HG02678 (cell line): Measurements from ENCODE around the gene TMEM63A.

ENCODE experiments used
- ATAC-seq: cut with Tn5 transposase; IDR thresholded peaks from one replicate; pipeline ENCODE4 v1.9.1; 2021; ENCODE audit warnings: mild to moderate bottlenecking, moderate library complexity; ENCODE audit not compliant: unreplicated experiment

Gene TMEM63A

DNA sequence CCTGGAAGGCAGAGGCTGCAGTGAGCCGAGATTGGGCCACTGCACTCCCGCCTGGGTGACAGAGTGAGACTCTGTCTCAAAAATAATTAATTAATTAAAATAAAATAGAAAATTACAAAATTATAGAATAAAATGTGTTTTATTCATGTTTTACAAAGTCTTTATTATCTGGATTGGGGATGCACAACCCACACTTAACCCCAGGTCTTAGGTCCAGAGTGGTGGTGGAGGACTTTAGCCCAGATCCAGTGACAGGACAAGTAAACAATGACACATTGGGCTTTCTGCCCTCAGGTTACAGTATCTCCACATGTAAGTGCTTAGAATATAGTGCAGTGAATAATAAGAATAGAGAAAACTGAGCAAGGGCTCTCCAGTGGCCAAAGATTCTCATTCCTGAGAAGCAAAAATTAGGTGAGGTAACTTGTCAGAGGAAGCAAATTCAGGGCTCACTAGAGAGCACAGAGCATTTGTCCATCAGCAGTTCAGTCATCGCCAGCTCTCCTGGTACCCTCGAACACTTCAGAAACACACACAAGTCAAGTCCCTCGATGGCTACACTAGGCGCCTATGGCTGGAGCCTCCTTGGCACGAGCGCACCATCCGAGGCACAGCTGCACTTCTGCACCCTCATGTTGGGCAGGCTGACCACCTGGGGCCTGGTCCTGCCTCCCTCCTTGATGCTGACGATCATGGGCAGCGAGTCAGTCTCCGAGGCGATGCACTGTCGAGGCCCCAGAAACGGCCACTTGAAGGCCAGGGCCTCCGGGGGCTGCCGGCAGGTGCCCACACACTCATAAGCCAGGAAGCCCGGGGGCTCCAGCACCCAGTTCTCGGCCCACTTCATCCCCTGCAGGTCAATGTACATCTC is 4.2 kb upstream of the TMEM63A start:
- no peak for ATAC-seq

DNA sequence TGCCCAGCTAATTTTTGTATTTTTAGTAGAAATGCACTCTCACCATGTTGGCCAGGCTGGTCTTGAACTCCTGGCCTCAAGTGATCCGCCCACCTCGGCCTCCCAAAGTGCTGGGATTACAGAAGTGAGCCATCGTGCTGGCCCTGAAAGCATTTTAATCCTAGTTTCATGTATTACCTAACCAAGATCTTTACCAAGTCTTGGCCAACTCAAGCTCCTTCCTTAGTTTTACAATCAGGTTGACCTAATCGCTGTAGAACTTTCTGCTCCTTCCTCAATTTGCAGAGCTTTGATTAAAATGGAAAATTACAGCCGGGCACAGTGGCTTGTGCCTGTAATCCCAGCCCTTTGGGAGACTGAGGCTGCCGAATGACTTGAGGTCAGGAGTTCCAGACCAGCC is 3.2 kb upstream of the TMEM63A start:
- no peak for ATAC-seq

DNA sequence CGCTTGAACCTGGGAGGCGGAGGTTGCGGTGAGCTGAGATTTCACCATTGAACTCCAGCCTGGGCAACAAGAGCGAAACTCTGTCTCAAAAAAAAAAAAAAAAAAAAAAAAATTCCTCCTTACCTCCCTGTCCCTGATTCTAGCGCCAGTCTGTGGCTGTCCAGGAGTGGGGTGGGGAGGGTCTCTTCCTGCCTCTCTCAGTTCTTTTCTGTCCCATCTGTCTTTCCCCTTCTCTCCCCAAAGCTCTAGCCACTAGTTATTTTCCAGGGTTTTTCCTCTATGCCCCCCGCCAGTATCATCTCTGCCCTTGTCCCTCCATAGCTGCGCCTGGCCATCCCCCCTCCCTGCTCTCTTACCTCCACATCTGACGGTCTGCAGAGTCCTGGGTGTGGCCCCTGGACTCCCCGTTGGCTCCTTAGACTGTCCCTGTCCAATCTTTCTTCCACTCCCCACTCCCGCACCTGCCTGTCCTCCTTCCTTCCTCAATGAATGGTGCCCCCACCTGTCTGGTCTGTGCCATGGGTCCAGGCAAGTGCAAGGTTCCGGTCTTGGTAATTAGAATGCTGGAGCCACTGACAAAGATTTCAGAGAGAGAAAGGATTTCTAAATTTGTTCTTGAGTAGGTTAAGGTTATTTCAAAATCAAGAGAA is 1.6 kb upstream of the TMEM63A start:
- no peak for ATAC-seq

DNA sequence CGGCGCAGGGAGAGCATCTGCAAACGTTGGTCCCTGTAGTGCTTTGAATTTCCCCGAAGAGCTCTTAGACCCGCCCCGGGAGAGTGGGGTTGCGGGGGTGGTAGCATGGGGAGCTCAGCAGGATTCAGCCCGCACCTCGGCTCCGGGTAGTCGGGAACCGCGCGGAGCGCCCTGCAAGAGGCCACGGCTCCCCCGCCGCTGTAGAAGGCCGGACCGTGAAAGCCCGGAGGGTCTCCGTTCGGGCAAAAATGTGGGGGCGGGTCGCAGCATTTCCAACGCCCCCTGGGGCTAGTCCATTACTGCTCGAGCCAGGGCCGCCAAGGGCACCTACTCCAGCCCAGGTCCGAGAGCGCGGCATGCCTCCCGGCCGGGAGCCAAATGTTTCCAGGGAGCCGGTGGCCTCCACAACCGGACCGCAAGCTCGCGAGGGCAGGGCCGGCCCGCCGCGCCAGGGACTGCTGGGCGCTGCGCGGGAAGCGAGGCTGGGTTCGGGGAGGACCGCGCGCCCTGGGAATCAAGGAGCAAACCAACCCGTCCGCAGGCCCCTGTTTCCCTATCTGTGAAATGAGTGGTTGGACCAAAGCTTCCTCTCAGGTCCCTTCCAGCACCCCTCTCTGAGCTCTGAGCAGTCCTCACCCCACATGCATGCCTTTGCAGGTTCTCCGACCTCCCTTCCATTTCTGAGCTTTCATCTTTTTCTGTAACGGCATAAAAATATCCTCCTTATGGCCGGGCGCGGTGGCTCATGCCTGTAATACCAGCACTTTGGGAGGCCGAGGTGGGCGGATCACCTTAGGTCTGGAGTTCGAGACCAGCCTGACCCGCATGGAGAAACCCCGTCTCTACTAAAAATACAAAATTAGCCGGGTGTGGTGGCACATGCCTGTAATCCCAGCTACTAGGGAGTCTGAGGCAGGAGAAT is 775 bp upstream of the TMEM63A start:
- ATAC-seq, result peak; percentile 22

DNA sequence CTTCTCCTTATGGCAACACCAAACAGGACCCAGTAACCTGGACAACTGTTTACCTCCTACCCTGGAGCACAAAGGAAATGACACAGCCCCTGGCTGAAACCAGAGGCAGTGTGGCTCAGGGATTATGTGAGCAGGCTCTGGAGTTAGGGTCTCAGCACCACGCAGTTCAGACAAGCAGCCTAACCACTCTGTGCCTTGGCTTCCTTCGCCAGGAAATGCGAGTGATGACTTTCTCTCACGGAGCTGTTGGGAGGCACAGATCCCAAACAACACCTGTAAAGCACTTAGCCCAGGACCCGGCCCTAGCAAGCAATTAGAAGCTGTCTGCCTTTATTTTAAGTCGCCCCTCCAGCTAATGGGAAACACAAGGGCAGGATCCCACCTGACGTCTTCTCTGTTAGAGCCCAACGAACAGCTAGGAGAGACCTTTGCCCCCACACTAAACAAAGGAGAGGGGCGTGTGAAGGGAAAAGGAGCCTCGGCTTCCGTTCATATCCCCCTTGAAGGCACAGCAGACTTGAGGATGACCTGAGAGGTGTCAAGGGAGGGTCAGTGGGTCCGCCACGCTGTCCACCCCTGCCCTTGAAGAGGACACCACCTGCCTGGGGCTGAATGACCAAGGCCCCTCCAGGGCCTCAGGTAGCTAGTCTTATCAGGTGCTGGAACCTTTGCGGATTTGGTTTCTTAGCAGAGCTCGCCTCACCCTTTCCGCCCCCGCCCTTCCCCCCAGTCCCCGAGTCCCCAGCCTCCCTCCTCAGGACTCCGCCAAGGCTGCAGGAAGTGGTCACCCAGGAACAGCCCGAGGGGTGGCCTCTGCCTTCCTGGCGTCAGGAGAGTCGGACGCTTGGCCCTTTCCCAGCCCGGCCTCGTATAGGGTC is 860 bp downstream of the TMEM63A start:
- peak; percentile 21 for ATAC-seq

DNA sequence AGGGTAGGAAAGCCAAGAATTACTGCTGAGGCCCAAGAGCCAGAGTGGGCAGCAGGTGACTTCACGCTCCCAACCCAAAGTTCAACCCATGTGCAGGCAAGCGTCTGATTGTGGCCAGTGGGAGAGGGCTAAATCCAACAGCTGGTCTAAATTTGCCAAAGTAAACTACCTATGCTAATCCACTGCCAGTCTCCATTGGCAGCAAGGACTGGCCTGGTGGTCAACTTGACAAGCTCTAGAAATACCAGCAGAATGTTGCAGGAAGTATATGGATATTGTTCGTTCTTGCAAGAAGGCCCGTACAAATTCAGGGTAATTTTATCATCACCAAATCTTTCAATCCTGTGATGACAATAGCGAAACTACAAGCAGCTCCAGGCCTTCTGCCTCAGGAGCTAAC is 1.5 kb downstream of the TMEM63A start:
- no peak for ATAC-seq

DNA sequence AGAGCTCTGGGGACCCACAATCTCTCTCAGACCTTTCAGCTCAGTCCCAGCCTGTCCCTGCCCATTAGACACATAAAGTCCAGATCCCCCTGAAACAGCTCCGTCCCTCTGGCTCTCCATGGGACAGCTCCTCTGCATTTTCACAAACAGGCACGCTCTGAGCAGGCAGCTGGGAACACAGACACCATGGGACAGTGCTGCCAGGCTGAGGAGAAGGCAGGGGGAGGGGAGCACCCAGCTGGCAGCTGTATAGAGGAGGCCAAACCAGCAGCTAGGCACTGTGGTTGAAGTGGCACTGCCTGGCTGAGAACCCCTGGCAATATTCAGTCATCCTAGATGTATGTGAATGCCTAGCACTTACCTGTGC is 2.0 kb downstream of the TMEM63A start:
- ATAC-seq, result no peak

DNA sequence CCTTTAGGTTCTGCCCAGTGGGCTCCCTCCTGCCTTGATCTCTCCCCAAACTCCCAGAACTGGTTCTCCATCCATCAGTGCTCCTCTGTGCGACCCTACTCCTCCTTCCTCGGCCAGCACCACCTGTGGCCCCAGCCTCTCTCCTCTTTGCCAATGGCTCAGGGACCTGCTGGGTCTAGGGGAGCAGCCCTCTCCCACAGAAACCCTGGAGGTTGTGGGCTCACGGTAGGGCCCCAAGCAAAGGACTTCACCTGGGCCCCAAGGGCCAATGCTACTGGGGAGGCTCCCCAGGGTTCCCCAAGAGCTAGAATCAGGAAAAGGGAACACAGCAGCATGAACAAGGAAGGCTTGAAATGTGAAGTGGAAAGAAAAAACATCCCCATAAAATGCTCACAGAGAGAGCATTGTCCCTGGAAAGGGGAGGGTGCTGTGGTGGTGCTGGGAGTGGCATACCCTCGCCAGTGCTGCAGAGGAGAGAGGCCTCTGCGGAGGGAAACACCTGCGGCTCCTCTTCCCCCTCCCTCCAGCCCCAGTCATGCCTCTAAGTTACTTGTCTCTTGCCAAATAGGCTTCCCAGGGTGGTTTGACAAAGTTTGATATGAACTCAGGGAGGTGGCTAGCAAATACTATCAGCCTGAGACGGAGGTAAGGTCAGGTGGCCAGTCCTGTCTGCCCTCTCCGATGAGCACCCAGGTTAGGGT is 2.5 kb downstream of the TMEM63A start:
- peak; percentile 26 for ATAC-seq

DNA sequence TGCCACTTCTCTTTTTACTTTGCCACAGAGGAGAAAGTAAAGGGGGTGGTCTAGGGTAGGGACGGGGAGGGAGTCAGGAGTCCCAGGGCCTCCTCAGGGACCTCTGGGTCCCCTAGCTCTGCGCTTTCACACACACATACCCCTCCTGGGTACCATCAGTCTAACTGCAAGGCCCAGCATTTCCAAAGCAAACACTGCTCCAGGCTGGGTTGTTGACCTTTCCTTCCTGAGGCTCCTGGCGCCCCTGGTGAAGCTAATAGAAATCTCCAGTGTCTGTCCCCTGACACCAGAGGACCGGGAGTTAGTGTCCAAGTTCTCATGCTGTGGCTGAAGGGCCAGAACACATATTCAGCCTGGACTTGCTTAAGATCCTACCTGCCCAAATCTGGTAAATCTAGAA is 3.9 kb downstream of the TMEM63A start:
- ATAC-seq, result no peak

DNA sequence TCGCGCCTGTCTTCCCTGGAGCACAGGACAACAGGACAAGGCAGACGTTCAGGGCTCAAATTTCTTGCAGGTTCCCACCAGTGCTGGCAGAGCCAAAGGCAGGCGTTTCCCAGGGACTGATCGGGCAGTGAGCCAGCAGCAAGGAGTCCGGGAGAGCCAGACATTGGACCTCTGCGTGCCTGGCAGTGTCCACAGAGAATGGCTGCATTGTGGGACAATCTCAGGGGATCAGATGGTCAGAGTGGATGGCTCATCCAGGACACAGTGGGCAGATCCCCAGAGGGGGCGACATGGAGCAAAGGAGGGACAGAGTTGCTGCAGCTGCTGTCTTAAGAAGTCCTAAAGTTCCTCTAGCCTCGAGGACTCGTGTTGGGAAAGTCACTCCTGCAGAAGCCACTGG is 4.6 kb downstream of the TMEM63A start:
- no peak for ATAC-seq

DNA sequence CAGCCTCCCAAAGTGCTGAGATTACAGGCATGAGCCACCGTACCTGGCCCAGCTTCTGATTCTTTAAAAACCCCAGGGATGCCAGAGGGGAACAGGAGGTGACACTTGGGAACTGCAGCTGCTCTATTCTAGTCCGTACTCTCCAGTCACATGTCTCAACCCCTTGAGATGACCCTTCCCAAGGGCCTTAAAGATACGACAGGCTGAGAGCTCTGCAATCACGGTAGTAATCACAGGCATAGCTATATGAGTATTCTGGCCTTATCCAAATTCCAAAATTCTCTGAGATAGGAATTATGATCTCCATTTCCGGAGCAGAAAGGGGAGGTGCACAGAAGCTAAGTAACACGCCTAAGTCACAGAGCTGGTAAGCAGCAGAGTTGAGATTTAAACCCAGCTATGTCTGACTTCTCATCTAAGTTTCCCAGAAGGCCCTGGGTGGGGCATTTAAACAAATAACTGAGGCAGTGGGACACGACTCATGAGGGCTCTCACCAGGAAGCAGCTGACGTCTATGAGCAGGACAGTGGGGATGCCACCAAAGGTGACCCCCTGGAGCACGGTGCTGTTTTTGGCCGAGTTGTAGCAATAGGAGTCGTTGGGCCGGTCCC is 5.2 kb downstream of the TMEM63A start:
- no peak for ATAC-seq

DNA sequence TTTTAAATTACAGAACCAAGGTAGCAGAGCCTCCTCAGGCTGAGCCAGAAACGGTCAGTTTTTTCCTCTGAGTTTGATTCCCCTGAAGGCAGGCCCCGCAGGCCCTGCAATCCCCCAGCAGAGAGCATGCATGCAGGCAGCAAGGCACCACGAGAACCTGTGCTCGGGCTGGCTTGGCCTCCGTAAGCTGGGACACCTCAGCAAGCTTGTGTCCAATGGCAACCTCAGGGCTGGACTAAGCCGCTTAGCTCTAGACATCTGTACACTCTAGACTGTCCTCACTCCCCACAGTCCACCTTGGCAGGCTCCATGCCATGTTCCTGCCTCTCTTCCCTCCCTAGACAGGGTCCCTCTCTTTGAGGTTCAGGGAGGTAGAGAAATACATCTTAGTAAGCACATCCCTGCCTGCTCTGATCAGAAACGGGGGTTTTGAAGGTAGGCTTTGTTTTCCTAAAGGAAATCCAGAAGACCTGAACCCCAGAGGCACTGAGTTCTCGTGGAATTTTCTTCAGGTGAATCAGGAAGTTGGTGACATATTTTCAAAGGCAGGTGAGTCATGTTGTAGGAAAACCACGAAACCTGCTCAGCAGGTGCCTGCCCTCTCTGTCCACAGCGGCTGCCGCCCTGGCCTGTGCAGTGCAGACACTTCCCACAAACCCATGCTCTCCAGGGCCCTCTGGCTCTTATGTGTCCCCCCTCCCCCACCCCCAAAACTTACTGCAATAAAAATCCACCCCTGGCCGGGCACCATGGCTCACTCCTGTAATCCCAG is 7.0 kb downstream of the TMEM63A start:
- ATAC-seq, result no peak

DNA sequence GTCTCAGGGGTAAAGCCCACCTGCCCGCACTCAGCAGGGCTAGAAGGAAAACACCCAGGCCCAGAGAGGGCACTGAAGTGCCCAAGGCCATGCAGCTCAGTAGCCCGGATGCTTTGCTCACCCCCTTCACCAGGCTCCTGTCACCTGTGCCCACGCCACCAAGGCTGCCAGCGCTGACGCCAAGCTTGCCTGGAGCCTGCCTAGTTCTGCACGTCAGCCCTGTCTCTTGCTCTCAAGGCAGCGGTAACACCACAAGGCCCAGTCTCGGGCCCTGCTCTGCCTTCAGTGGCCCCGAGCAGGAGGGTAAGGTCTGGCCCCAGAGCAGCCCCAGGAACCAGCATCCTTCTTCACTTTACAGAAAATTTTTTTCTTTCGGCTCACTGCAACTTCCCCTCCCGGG is 7.7 kb downstream of the TMEM63A start:
- ATAC-seq, result no peak

DNA sequence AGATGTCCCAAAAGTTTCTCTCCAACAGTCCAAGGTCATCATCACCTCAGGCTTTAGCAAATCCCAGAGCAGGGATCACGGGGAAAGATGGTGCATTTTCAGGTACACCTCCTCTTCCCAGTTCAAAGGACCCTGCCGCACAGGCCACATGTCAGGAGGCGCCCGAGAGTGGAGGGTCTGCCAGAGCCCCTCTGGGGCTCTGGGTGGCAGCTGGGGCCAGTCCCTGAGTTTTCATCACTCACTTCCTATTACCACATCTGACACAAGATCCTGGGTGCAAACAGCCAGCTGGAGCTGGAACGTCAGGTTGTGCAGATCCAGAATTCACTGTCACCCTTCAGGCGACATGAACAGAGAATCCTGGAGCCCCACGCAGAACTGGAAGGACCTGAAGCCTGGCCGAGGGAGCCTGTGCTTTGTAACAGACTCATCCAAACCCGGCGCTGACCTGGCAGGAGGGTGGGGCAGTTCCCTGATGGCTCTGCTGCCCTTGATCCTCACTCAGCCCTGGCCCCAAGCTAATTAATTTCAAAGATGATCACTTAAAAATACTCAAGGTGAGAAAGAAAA is 8.8 kb downstream of the TMEM63A start:
- no peak for ATAC-seq

DNA sequence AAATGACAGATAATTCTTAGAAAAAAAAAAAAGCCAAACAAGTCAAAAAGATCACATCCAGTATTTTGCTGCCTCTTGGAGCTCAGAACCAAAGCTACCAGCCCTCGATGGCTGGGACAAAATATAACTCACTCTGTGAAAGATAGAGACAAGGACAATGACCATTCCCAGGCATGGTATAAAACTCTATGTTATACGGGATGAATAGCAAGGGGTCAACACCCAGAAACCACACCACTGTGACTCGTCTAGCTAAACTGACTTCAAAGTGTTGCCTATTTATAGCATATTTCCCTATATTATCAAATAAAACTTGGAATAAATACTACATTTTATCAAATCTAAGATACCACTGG is 10.1 kb downstream of the TMEM63A start:
- no peak for ATAC-seq

DNA sequence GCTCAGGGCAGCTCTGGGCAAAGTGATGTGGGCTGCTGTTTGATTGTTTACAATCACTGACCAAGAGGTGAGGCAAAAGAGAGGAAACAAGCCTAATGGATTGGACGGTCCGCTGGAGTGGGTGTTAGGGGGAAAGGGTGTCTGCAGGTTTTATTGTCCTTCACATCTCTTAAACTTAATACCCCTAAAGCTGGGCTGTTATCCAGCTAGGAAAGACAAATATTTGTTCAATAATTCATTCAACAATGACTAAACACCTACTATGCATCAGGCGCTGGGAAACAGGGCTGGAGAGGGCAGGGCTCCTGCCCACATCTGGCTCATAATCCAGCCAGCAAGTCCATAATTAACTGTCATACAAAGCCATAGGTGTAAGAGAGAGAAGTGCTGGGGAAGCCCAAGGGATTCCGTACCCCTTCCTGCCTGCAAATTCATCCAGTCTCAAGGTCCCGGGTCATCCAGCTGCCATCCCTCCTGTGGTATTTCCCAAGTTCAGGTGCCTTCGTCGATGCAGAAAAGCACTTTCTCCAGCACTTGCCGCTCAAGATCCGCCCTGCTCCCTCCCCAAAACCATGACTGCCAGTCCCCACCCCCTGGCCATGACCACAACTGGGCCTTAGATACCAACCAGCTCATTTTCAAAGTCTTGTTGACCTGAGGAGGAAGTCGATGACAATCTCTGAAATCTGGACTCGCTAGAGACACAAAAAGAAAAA is 10.7 kb downstream of the TMEM63A start:
- no peak for ATAC-seq

DNA sequence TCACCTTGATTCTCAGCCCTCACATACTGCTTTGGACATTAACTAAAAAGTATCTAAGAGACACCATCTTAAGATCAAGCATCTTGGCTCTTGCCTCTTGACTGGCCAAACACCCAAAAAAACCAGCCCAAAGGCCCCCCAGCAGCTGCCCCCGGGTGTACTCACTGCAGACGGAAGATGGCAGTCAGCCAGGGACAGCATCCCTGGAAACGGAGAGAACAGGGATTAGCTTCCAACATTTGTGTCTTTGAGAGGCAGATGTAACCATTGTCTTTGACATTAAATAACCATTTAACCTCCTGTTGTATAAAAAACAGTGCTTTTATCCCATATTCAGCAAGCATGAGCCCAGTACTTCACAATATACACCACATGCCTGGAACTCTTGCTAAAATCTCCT is 11.3 kb downstream of the TMEM63A start:
- no peak for ATAC-seq
